Calu3 (cell line): Measurements from ENCODE around the gene GRIK2. TPM values are rescaled to one million over a fixed set of nuclear protein-coding genes. Genes with fewer than 3 reads are reported as not detected.

Experiments used
- BruUV-seq: library from RNA; stranded (reverse); fragments of 400-500 nt; replicated peaks from 2 replicates; lab custom pipeline; 2021; lab: Mats Ljungman, UMichigan
- CTCF ChIA-PET: fragments of 300-600 bp; sonication (Branson Sonifier 250); formaldehyde crosslinking; loops from one replicate; lab custom pipeline; 2022; ENCODE audit warnings: antibody characterized with exemption; lab: Charles Lee
- DNase-seq: peaks from one replicate; pipeline ENCODE4 v3.0.0; 2022
- H3K27ac Mint-ChIP-seq: one replicate; pipeline ENCODE4 v1.8.0; 2022; ENCODE audit warnings: mixed read lengths; ENCODE audit not compliant: unreplicated experiment
- H3K27me3 Mint-ChIP-seq: one replicate; pipeline ENCODE4 v1.8.0; 2022; ENCODE audit warnings: mixed read lengths; ENCODE audit not compliant: unreplicated experiment
- H3K36me3 Mint-ChIP-seq: one replicate; pipeline ENCODE4 v1.8.0; 2022; ENCODE audit warnings: mild to moderate bottlenecking, moderate library complexity, mixed read lengths; ENCODE audit not compliant: insufficient read depth, unreplicated experiment
- H3K4me1 Mint-ChIP-seq: one replicate; pipeline ENCODE4 v1.8.0; 2022; ENCODE audit warnings: mild to moderate bottlenecking, low read depth, mixed read lengths; ENCODE audit not compliant: unreplicated experiment
- H3K4me3 Mint-ChIP-seq: one replicate; pipeline ENCODE4 v1.8.0; 2022; ENCODE audit warnings: mild to moderate bottlenecking, low read depth, moderate library complexity, mixed read lengths; ENCODE audit not compliant: unreplicated experiment
- H3K9me3 Mint-ChIP-seq: one replicate; pipeline ENCODE4 v1.8.0; 2022; ENCODE audit warnings: low read depth, mixed read lengths; ENCODE audit not compliant: unreplicated experiment
- intact Hi-C: fragments of 100-400 bp; cut with micrococcal nuclease; formaldehyde crosslinking; loops from one replicate; pipeline ENCODE4 v1.10.0; 2022; ENCODE audit not compliant: unreplicated experiment
- total RNA-seq: library from RNA; stranded (reverse); gene quantifications from 2 replicates; pipeline ENCODE4 v1.2.3, GENCODE V29; 2022
- TF ChIP-seq, protein P1 (sequence below): fragments of 200-600 bp; IDR thresholded peaks from one replicate; pipeline ENCODE4 v1.8.0; 2022; ENCODE audit warnings: antibody characterized with exemption; ENCODE audit not compliant: unreplicated experiment

Gene GRIK2
- total RNA-seq, 1 experiment from 2014 or later: 3.3 TPM

DNA sequence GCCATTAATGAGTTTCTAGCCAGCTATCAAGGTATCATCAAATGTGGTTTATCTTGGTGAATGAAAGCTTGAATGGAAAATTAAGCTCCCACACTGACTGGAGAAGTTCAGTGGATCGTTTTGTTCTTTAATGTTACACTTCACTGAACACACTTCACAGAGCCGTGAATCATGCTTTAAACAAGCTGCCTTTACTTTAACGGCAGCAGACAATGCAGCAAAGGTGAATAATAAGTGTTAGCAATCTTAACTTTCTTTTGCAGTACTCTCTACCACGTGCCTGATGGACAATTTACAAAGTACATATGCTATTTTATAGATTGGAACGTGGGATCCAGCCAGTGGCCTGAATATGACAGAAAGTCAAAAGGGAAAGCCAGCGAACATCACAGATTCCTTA lies 424.5 kb downstream of the GRIK2 start:
- CTCF ChIA-PET: interaction anchor here (0.6 kb wide), 1 partner anchor 365 kb away, joined by 4 read pairs; no protein-coding TSS in a partner anchor

DNA sequence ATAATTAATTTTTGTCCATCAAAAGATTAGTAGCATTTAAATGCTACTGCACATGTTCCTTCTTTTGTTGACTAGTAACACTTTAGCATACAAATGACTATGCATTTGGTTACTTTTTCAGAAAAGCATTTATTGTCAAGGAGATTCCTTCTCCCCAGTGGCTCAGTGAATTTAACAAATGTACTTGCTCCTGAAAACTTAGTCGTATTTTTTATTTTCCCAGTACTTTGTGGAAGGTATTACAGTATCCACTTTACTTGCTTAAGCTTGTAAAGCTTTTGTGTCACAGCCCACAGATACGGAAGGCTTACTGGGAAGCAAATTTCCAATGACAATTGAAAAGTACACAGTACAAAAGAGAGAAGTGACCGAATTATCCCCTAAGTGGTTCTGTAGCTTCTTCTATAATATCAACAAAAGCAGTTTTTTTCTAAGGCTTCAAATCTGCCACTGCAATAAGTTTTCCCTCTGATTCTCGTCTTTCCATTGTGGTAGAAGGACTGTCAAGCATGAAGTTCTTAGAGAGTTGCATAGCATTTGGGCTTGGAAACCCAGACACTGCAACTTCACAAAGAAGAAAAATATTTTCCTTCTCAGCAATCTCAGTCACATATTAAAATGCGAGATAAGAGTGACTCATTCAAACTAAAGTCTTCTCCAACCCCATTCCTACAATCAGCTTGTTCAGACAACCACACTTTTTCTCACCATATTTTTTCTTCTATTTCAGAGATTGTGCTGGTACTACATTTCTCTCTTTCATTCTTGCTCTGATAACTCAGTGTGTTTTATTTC lies 431.2 kb downstream of the GRIK2 start:
- TF ChIP-seq, protein P1, sequence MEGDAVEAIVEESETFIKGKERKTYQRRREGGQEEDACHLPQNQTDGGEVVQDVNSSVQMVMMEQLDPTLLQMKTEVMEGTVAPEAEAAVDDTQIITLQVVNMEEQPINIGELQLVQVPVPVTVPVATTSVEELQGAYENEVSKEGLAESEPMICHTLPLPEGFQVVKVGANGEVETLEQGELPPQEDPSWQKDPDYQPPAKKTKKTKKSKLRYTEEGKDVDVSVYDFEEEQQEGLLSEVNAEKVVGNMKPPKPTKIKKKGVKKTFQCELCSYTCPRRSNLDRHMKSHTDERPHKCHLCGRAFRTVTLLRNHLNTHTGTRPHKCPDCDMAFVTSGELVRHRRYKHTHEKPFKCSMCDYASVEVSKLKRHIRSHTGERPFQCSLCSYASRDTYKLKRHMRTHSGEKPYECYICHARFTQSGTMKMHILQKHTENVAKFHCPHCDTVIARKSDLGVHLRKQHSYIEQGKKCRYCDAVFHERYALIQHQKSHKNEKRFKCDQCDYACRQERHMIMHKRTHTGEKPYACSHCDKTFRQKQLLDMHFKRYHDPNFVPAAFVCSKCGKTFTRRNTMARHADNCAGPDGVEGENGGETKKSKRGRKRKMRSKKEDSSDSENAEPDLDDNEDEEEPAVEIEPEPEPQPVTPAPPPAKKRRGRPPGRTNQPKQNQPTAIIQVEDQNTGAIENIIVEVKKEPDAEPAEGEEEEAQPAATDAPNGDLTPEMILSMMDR: no peak
- Mint-ChIP-seq H3K27me3 (no peaks in the 10 kb centered on the region), H3K4me3 (no peak overlapping the region), H3K4me1 (no peaks in the 10 kb centered on the region), H3K27ac (no peak overlapping the region), H3K9me3 (peaks cover 14% of the 10 kb centered on the region), H3K36me3 (no peaks in the 10 kb centered on the region)
- intact Hi-C loops: no loop called here
- CTCF ChIA-PET: no interaction called here
- no peak for DNase-seq
- no TSS peak for BruUV-seq

More for the DNA sequence above, 424.5 kb downstream of the GRIK2 start:
- no TSS peak for BruUV-seq
- no peak for DNase-seq
- H3K9me3 Mint-ChIP-seq: no peaks in the 10 kb centered on the region
- H3K27ac Mint-ChIP-seq: no peak overlapping the region
- TF ChIP-seq, protein P1: no peak
- no peaks in the 10 kb centered on the region for H3K4me1 Mint-ChIP-seq
- intact Hi-C loops: no loop called here
- H3K27me3 Mint-ChIP-seq: no peaks in the 10 kb centered on the region
- H3K4me3 Mint-ChIP-seq: no peak overlapping the region
- H3K36me3 Mint-ChIP-seq: no peaks in the 10 kb centered on the region

DNA sequence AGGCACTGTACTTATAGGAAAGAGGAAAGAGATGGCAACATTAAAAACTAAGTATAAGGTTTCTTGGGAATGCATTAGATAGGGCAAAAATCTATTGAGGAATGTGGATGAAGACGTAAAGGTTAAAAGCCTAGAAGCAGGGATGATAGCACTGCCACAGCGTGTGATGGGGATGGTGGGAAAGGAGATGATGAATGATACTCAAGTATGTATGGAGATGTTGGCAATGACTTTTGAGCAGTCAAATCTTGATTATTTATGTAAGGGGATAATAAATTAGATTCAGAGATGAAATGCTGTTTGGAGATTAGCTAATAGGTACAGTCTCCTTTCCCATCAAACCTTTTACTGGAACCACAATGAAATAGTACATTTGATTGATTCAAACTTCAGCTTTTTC lies 432.8 kb downstream of the GRIK2 start:
- no peaks in the 10 kb centered on the region for H3K4me1 Mint-ChIP-seq
- peaks cover 14% of the 10 kb centered on the region for H3K9me3 Mint-ChIP-seq
- H3K27ac Mint-ChIP-seq: no peak overlapping the region
- no TSS peak for BruUV-seq
- no peak for DNase-seq
- H3K4me3 Mint-ChIP-seq: no peak overlapping the region
- TF ChIP-seq, protein P1: no peak
- intact Hi-C loops: no loop called here
- CTCF ChIA-PET: no interaction called here
- no peaks in the 10 kb centered on the region for H3K27me3 Mint-ChIP-seq
- no peaks in the 10 kb centered on the region for H3K36me3 Mint-ChIP-seq

DNA sequence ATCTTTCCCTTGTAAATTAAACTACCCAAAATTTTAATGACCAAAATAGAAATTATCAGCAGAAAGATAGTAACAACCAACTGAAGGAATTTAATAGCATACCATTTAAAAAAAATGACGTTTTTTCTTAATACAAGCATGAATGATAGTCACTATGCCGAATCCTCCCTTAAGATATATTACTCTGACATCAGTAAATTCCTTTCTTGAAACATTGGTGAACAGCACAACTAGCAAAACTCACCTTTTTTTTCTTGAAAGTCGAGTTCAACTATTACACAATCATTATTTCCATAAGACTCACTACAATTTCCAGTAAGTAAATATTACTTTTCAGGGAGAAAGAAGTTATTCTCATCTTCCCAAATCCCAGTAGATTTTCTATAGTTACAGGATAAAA lies 433.2 kb downstream of the GRIK2 start:
- no TSS peak for BruUV-seq
- Mint-ChIP-seq H3K36me3 (no peaks in the 10 kb centered on the region), H3K9me3 (peaks cover 14% of the 10 kb centered on the region), H3K4me1 (no peaks in the 10 kb centered on the region), H3K27ac (no peak overlapping the region), H3K27me3 (no peaks in the 10 kb centered on the region), H3K4me3 (no peak overlapping the region)
- DNase-seq: no peak
- CTCF ChIA-PET: no interaction called here
- intact Hi-C loops: no loop called here
- TF ChIP-seq, protein P1: no peak
